CD4-positive, alpha-beta T cell treated with Interleukin-17A for 1 hour (primary cell): ENCODE measurements around the gene MRPS14.
A peak's percentile ranks its signal among the peaks of the same experiment; 100 is the strongest.

ENCODE experiments used
- DNase-seq: peaks from one replicate; pipeline ENCODE4 v3.0.0-alpha.2; 2020

The MRPS14 gene

DNA sequence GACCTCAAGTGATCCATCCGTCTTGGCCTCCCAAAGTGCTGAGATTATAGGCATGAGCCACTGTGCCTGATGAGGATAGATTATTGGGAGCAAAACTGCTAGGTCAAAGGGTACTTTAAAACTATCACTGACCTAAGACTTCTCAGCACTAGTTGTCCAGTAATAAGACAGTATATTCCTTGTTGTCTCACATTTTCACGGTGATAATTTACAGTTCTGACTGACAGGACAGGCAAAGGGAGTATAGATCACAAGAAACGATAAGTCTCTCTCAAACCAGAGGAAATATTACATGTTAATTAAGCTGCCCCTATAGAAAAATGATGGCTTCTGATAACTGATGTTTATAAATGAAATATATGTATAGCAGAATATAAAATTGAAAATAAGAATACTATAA, 3.7 kb downstream of the MRPS14 start:
- no peak for DNase-seq

DNA sequence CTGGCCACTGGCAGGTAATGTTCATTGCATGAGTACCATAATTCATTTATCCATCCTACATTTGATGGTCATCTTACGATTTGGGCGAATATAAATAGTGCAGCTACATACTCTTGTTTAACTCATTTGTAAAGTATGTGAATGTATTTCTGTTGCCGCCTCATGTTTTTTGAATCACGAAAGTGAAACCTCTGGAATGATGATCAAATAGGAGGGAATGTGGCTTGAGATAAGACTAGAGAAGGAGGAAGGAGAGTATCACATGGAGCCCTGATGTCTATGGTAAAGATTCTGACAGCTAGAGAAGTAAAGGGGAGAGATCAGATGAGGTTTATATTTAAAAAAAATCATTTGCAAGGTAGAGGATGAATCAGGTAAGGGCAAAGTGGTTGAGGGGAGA, 8.0 kb downstream of the MRPS14 start:
- DNase-seq = no peak

DNA sequence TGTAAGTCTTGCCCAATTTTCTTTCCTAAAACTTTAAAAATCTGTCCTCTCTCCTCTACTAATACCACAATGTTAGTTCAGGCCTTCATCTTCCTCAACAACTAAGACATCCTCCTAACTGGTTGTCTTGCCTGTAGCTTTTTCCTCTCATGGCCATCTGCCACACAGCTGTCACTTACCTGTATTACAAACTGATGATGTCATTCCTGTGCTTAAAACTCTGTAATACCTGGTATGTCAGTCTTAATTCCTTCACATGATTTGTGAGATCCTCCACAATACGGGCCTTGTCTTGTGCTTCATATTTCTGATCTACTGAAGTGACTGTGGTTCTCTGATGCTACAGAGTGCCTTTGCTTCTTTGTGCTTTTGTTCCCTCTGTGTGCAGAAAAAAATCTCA, 9.8 kb downstream of the MRPS14 start:
- no peak for DNase-seq

DNA sequence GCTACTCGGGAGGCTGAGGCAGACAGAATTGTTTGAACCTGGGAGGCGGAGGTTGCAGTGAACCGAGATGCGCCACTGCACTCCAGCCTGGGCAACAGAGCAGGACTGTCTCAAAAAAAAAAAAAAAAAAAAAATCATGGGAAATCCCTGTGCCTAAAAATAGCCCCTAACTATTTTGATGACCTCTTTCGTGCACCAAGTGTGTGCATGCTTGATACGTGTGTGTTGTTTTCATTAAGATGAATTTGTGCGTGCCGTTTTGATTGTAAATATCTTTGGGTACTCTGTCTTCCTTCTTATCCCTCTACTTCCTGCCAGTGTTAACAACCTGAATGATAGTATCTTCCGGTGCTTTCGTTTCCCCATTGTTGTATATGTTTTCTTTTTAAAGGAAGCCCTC, 13.7 kb downstream of the MRPS14 start:
- DNase-seq = no peak

DNA sequence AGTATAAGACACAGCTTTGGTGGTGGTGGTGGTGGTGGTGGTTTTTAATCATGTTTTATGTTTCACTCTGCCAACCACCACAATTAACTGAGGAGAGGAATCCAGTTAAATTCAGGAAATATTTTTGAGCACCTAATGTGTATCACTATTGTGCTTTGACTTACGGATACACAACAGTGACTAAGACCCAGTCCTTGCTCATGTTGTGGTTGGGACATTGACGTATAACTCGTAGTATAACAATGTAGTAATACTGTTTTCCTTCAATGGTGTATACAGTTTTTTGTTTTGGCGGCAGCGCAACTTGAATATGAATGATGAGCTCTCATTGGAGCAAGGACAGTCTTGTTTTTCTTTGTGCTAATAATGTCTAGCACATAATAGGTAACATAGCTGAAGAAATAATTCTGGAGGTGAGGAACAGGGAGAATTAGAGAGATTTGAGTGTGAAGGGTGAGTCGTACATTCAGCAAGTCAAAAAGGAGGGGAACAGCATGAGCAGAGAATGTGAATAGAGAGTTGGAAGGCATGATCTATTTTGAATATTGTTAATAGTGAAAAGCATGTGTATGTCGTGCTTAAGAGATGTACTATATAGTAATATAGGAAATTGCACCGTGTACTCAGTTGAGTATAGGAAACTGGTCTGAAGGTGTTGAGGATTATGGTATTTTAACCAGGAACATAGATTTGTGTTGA, 18.0 kb downstream of the MRPS14 start:
- no peak for DNase-seq

DNA sequence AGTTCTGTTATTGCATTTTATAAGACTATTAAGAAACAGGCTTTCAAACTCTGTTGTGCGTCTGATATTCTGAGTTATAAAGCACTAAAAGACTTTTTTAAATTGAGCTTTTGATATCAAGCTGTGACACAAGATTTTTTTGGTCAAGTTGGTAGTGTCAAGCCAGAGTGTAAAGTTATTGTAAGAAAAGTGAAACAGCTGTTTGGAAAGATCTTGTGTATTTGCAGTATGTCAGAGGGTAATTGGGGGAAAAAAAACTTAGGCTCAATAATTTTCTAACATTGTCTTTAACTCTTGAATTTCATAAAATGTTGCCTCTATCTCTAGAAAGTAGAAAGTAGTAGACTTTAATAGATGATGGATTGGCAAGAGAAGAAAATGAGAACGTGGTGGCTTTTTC, 19.7 kb downstream of the MRPS14 start:
- DNase-seq = no peak

DNA sequence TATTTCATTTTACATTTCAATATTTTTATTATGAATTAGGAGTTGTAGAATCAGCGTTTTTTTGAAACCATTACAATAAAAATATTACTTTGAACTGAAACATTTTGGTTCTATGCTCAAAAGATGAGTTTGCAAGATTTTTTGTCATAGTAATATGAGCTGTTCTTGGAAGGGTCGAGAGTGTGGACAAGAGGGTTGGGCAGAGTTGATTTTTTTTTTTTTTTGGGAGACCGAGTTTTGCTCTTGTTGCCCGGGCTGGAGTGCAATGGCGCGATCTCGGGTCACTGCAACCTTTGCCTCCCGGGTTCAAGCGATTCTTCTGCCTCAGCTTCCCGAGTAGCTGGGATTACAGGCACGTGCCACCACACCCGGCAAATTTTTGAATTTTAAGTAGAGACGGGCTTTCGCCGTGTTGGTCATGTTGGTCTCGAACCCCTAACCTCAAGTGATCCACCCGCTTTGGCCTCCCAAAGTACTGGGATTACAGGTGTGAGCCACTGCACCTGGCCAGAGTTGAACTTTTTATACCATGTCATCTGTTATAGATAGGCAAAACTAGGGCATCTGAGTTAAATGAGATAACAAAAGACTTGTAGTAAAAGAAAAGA, 20.2 kb downstream of the MRPS14 start:
- no peak for DNase-seq

DNA sequence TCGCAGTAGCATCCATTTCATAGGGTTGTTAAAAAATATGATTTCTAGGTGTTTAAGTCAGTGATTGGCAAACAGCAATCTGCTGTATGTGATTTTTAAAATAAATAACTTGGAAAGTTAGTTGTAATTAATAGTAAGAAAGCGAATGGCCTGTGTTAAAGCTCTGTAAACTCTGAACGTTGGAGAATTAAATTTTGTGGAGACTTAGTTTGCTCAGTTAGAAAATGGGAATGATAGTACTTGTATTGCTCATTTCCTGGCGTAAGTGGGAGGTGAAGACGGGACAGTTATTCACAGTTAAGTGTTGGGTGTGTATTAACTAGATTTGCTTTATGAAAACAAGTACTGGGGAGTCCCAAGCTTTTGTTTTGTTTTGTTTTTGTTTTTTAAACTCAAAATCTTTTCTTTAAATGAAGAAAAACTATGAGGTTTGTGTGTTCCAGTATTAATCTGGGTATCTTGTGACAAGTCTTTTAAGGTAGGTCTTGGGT, 22.5 kb downstream of the MRPS14 start:
- peak; percentile 31 for DNase-seq

DNA sequence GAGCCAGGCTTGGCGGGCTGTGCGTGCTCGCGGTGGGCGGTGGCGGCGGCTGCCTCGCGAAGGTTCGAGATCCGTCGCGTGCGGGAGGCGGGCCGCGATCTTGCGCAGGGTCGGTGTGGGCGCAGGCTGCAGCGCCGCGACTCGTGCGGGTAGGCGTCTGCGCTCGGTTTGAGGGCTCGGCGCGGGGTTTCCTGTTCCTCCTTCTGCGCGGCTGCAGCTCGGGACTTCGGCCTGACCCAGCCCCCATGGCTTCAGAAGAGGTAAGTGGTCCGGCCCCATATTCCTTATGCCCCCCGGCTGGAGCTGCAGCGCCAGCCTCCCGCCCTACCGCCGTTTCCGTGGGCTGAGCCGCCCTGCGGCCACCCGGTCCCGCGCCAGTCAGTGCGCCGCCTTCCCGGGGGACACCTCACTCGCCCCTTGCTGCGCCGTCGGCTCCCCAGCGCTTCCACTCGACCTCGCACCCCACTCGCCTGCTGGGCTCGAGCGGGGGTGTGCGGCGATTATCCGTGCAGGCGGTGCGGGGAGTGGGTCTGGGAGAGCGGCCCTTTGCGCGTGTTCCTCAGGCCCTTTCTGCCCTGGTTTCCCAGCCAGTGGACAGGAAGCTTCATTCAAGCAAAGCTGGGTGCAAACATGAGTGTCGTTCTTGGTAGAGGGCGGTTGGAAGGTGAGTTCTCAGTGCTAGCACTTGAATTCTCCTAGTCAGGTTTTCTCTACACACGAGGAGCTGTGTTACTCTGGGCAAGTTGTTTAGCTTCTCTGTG, 23.1 kb downstream of the MRPS14 start, which contains the start of gene CACYBP:
TSS of gene CACYBP (plus strand) at position 12 of the 761 bp plus-strand sequence. CDS start at position 246, 234 bp downstream.
- DNase-seq = peak; percentile 38

DNA sequence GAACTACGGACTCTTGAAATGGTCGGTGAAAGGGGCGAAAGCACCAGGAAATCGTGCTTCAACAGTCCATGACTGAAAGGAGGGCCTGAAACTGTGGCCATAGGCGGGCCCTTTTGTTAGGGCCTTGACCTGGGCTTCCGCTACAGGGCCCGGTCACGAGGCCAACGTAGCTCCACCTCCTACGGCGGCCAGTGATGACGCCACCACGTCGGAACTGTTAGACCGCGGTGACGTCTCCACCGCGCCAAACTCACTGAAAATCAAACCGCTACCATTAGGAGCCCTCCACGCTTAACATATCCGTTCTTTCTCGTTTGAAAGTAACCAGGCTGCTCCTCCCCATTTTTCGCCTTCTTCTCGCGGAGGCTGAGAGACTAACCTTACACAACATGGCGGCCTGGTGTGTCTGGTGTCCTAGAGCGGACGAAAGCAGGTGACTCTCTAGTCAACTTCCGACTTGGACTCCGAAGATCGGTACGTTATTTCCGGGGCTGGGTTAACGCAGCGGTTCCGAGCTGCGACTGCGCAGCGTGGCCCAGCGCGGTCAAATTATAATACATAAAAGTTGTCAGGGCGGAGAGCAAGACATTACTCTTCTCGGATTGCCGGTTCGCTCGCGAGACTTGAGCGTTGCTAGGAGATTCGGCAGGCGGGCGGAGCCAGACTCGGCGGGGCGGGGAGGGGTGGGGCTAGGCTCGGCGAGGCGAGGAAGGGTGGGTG, 23.8 kb downstream of the MRPS14 start:
- DNase-seq = peak; percentile 99

DNA sequence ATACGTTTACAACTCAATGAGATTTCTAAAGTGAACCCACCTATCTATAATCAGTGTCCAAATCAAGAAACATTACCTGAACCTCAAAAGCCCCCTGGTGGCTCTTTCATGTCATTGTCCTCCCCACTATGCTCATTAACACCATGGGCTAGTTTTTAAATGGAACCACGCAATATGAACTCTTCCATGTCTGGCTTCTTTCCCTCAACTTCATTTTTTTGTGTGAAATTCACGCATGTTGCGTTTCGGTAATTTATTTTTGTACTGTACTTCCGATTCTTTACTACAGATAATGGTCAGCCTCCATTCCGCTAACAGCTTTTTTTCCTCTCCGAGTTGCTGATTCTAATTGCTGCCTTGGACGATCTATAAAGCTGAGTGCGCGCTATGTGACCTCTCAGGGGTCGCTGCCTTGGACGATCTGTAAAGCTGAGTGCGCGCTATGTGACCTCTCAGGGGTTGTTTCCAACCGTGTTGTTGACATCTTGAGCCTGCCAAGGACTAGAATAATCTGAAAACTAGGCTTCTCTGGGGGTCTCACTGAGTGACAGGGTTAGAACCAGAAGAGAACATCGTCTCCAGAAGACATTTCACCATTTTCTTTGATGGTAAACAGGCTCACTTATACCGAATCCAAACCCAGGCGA, 24.5 kb downstream of the MRPS14 start:
- peak; percentile 86 for DNase-seq

DNA sequence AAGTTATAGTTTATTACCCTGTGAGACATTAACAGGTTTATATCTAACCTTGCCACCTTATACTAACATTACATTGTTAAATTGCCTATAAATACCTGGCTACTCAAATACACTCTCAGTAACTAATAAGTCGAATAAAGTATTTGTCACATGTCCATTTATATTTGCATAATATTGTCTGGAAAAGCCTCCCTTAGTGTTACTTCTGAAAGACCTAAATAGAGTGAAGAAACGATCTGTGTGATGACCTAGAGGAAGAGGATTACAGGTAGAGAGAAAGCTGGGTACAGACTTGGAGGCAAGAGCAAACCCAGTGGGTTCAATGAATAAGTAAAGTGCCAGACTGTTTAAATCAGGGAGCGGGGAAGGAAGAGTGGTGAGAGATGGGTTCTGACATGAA, 26.2 kb downstream of the MRPS14 start:
- no peak for DNase-seq

DNA sequence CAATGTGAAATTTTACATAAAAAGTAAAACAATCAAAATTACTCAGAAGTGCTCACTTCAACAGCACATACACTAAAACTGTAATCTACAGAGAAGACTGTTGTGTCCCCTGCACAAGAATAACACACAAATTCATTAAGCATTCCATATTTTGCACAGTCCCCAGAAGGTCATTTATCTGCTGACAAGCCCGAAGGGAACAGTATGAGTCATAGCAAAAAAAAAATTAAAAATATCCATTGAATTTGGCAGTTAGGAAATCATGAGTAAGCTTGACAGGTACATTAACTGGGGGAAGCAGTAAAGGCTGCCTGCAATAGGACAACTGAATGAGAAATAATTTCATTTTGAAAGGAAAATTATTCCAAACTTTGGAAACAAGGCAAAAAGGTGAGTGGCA, 26.7 kb downstream of the MRPS14 start:
- no peak for DNase-seq

DNA sequence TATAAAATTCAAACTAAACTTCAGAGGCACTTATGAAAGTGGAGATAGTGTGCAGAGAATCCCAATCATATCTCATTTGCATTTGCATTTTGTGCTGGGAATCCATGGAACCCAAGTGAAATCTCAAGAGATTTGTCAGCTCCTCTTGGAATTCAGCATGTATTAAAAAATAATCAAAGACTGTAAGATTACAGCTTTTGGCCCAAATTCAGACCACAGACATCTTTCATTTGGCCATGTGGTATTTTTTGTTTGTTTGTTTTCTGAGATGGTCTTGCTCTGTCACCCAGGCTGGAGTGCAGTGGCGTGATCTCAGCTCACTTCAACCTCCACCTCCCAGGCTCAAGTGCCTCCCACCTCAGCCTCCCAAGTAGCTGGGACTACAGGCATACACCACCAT, 27.3 kb downstream of the MRPS14 start:
- no peak for DNase-seq

DNA sequence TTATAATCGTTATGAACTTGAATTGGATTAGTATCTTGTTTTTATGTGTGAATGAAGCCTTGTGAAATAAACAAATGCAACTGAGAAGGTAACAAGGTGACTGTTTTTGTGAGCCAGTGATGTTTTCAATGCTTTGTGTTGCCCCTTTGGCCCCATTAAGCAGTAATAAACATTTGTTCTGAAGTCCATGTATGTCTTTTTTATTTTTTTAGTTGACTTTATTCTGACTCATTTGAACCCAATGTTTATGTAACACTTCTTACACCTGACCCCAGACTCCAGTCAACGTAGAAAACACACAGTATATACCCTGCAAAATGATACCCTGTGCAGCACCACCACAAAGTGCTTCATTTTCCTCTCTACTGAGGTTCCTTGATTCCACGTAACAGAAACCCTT, 28.1 kb downstream of the MRPS14 start:
- DNase-seq = no peak

DNA sequence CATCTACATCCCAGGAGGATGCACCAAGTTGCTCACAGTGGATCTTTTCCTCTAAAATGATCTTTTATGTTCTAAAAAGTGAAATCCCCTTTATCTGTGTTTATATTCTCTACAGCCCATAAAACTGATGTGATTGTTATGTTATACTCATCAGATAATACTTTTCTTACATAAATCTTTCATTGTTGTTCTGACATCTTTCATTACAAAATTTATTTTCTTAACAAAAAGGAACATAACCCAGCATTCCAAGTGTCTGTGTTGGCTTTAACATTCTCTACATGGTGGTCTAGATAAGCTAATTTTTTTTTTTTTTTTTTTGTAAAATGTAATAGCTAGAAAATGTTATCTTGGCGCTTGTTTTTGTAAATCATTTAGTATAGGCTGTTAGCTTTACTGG, 31.8 kb downstream of the MRPS14 start:
- DNase-seq = no peak

DNA sequence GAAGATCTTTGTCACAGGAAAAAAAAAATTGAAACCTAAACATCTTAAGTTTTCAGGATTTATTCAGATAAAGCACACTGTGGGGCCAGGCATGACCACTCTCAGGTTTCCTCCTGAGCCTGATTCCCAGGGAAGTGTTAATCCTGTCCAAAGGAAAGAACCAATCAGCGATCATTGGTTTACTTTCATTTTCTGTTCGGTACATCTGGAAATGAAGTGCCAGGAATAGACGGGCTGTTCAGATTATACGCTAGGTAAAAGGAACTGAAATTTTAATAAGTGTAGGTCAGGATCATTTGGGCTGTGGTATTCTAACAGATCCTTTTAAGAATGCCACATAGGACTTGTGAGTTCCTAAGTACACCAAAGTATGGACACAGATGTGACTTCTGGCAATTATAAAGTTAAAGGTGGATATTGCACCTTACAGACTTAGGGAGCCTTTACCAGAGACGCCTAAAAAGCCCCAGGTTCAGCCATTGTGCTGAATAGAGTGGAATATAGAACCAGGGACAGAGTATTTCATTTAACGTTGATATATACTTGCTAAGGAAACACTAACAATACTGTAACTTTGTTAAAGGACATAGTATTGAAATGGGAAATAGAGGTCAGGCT, 32.7 kb downstream of the MRPS14 start:
- peak; percentile 65 for DNase-seq

DNA sequence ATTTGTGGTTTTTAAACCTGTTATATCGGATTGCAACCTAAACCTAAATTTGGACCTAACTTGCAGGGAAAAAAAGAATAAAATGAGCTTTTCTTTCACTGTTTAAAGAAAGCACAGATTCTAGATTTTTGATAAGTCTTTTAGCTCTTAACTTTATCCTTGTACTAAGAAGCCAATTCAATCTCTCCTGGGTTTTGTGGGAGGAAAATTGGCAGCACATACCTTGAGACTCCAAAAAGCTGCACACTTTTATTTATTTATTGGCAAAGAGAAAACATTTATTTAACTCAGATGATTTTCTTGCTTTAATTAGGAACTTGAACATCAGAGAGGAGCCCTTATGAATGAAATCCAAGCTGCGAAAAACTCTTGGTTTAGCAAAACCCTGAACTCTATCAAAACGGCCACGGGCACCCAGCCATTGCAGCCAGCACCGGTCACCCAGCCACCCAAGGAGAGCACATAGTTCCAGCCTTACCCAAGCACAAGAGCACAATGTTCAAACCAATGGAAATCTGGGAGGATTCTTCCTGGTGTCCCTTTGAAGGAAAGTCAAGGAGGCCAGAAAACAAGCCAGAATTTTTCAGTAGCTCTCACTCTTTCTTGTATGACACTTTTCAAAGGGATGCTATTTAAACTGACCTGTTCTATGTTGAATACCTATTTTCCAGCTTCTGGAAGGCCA, 33.5 kb downstream of the MRPS14 start:
- DNase-seq = no peak

DNA sequence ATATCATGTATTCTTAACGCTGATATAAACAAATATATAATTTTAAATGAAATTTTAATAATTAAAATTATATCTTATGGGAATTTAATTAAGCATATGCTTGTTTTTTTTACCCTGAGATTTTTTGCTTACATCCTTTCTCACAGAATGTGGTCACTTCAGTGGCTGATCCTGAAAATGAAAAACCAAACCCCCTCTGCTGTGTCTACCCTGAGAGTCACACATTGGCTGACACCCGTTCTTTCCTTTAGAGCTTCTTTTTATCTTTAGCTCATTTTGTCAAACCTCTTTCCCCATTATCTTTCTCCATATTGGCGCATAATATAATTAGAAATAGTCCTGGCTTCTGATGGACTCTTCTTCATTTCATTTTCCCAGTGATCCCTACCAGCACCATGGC, 34.2 kb downstream of the MRPS14 start:
- DNase-seq = no peak

DNA sequence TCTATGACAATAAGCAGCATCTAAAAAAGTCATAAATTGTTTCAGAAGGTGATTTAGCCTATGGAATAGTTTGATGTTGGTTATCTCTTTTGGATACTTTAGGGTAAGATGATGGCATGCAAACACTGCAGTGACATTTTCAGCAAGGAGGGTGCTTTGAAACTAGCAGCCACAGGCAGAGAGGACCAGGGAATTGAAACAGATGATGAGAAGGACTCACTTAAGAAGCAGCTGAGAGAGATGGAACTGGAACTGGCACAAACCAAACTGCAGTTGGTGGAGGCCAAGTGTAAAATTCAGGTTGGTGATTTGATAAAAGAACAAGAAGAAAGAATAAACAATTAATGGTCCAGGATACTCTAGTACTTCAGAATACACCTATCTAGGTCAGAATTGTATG, 34.7 kb downstream of the MRPS14 start:
- no peak for DNase-seq

DNA sequence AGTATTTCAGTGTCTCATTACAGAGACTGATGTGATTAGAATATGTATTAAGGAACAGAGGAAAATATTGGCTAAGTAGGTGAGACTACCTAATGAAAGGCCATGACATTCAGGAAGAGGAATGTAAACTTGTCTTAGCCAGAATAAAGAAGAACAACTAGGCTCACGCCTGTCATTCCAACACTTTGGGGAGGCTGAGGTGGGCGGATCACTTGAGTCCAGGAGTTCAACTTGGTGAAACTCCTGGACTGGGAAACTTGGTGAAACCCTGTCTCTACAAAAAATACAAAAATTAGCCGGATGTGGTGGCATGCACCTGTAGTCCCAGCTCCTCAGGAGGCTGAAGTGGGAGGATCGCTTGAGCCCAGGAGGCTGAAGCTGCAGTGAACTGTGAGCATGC, 38.3 kb downstream of the MRPS14 start:
- no peak for DNase-seq
